GM23338 (cell line): ENCODE results near the gene KCNIP3. TPM values are rescaled to one million over a fixed set of nuclear protein-coding genes. Genes with fewer than 3 reads are reported as not detected.

ENCODE experiments used
- ATAC-seq: fragments of 200-7000 bp; cut with Tn5 transposase; 3 replicates; pipeline ENCODE4 v1.9.1; 2020
- DNase-seq: peaks from one replicate; pipeline ENCODE4 v3.0.0-alpha.2; 2015; ENCODE audit warnings: low spot score
- H2AFZ ChIP-seq: fragments of 200-600 bp; sonication (generic); 2 replicates; pipeline ENCODE4 v1.8.0; 2016; ENCODE audit warnings: antibody characterized with exemption, mild to moderate bottlenecking, moderate library complexity
- H3F3A ChIP-seq: fragments of 200-600 bp; sonication (generic); replicated peaks from 2 replicates; pipeline ENCODE4 v1.8.0; 2017; ENCODE audit warnings: antibody characterized with exemption, mixed run types, low read depth
- H3K27ac ChIP-seq: fragments of 200-600 bp; sonication (generic); 2 replicates; pipeline ENCODE4 v1.6.1; 2016; ENCODE audit warnings: low read depth
- H3K27me3 ChIP-seq: fragments of 200-600 bp; sonication (generic); 2 replicates; pipeline ENCODE4 v1.8.0; 2016; ENCODE audit warnings: mild to moderate bottlenecking, mixed run types, moderate library complexity; ENCODE audit not compliant: insufficient read depth
- H3K36me3 ChIP-seq: fragments of 200-600 bp; sonication (generic); 2 replicates; pipeline ENCODE4 v1.8.0; 2016; ENCODE audit warnings: mild to moderate bottlenecking; ENCODE audit not compliant: insufficient read depth
- H3K4me1 ChIP-seq: fragments of 200-600 bp; sonication (generic); 2 replicates; pipeline ENCODE4 v1.8.0; 2016; ENCODE audit warnings: mild to moderate bottlenecking, moderate library complexity; ENCODE audit not compliant: insufficient read depth
- H3K4me2 ChIP-seq: fragments of 200-600 bp; sonication (generic); 2 replicates; pipeline ENCODE4 v1.7.1; 2017; ENCODE audit warnings: mixed run types
- H3K4me3 ChIP-seq: fragments of 200-600 bp; sonication (generic); 2 replicates; pipeline ENCODE4 v1.6.1; 2016; ENCODE audit warnings: mixed run types
- H3K79me2 ChIP-seq: fragments of 200-600 bp; sonication (generic); replicated peaks from 2 replicates; pipeline ENCODE4 v1.8.0; 2017; ENCODE audit warnings: mild to moderate bottlenecking; ENCODE audit not compliant: insufficient read depth
- H3K9me2 ChIP-seq: fragments of 200-600 bp; sonication (generic); 2 replicates; pipeline ENCODE4 v1.8.0; 2017; ENCODE audit not compliant: insufficient read depth
- H4K20me1 ChIP-seq: fragments of 200-600 bp; sonication (generic); replicated peaks from 2 replicates; pipeline ENCODE4 v1.8.0; 2017; ENCODE audit warnings: mild to moderate bottlenecking; ENCODE audit not compliant: insufficient read depth
- H3K27ac Mint-ChIP-seq: 2 replicates; pipeline ENCODE4 v1.8.0; 2020; ENCODE audit warnings: inconsistent platforms, mild to moderate bottlenecking, moderate library complexity, mixed read lengths
- H3K27me3 Mint-ChIP-seq: 3 replicates; pipeline ENCODE4 v1.8.0; 2022; ENCODE audit warnings: low read depth, mild to moderate bottlenecking, moderate library complexity, mixed read lengths, inconsistent platforms; ENCODE audit not compliant: insufficient read depth, poor library complexity
- H3K36me3 Mint-ChIP-seq: 3 replicates; pipeline ENCODE4 v1.8.0; 2021; ENCODE audit warnings: low read depth, mild to moderate bottlenecking, inconsistent platforms, moderate library complexity, mixed read lengths
- H3K4me1 Mint-ChIP-seq: 3 replicates; pipeline ENCODE4 v1.8.0; 2020; ENCODE audit warnings: mild to moderate bottlenecking, inconsistent platforms, mixed read lengths
- H3K4me3 Mint-ChIP-seq: 3 replicates; pipeline ENCODE4 v1.8.0; 2021; ENCODE audit warnings: moderate library complexity, mild to moderate bottlenecking, inconsistent platforms, mixed read lengths
- H3K9me3 Mint-ChIP-seq: 3 replicates; pipeline ENCODE4 v1.8.0; 2020; ENCODE audit warnings: moderate library complexity, mild to moderate bottlenecking, inconsistent platforms, mixed read lengths
- CREB1 ChIP-seq: fragments of 250-450 bp; sonication (Bioruptor Pico); IDR thresholded peaks from 2 replicates; pipeline ENCODE4 v1.5.0; 2020; ENCODE audit warnings: low read depth, mild to moderate bottlenecking, moderate library complexity
- CTCF ChIP-seq, 2 experiments: fragments of 200-600 bp in 1 of 2; sonication (generic) in 1 of 2; conservative IDR thresholded peaks; 2 replicates each; pipeline versions ENCODE4 v1.5.1 to v1.6.1; 2016 to 2017; ENCODE audit warnings: antibody characterized with exemption in 2 of 2, low read depth in 2 of 2, mild to moderate bottlenecking in 2 of 2, moderate library complexity in 1 of 2
- ETS1 ChIP-seq: IDR thresholded peaks from 2 replicates; pipeline ENCODE4 v1.6.1; 2016; ENCODE audit warnings: antibody characterized with exemption
- EZH2 ChIP-seq: fragments of 200-600 bp; sonication (generic); IDR thresholded peaks from one replicate; pipeline ENCODE4 v1.8.0; 2017; ENCODE audit warnings: antibody characterized with exemption, mild to moderate bottlenecking, low read depth; ENCODE audit not compliant: unreplicated experiment
- EZH2phosphoT487 ChIP-seq: fragments of 200-600 bp; sonication (generic); IDR thresholded peaks from one replicate; pipeline ENCODE4 v1.8.1; 2018; ENCODE audit warnings: antibody characterized with exemption; ENCODE audit not compliant: unreplicated experiment
- JUNB ChIP-seq: IDR thresholded peaks from one replicate; pipeline ENCODE4 v1.6.1; 2016; ENCODE audit warnings: antibody characterized with exemption; ENCODE audit not compliant: unreplicated experiment
- NANOG ChIP-seq: IDR thresholded peaks from 2 replicates; pipeline ENCODE4 v1.6.1; 2016; ENCODE audit warnings: antibody characterized with exemption, borderline replicate concordance
- POLR2AphosphoS5 ChIP-seq: IDR thresholded peaks from 2 replicates; pipeline ENCODE4 v1.6.1; 2016; ENCODE audit warnings: antibody characterized with exemption, low read depth
- REST ChIP-seq: IDR thresholded peaks from one replicate; pipeline ENCODE4 v1.6.1; 2018; ENCODE audit warnings: antibody characterized with exemption; ENCODE audit not compliant: unreplicated experiment
- STAT1 ChIP-seq: IDR thresholded peaks from one replicate; pipeline ENCODE4 v1.6.1; 2016; ENCODE audit warnings: antibody characterized with exemption; ENCODE audit not compliant: unreplicated experiment
- ZNF114 ChIP-seq: fragments of 250-450 bp; sonication (Bioruptor Pico); IDR thresholded peaks from 2 replicates; pipeline ENCODE4 v1.5.0; 2020; ENCODE audit warnings: mild to moderate bottlenecking, moderate library complexity
- ZNF331 ChIP-seq: fragments of 250-450 bp; sonication (Bioruptor Pico); IDR thresholded peaks from 2 replicates; pipeline ENCODE4 v1.5.0; 2020; ENCODE audit warnings: low read depth, mild to moderate bottlenecking, moderate library complexity
- ZNF462 ChIP-seq: fragments of 250-450 bp; sonication (Bioruptor Pico); IDR thresholded peaks from 2 replicates; pipeline ENCODE4 v1.5.0; 2020; ENCODE audit warnings: mild to moderate bottlenecking, moderate library complexity
- polyA plus RNA-seq: library from polyadenylated mRNA; unstranded; fragments of >200 nt; fragmentation: Nextera tagmentation; extraction: Ambion mirVana; gene quantifications from 2 replicates; pipeline ENCODE4 v1.2.1, GENCODE V29; 2016
- total RNA-seq: library from RNA; depleted of rRNA; stranded (reverse); fragments of >200 nt; shearing (Covaris generic); gene quantifications from 2 replicates; pipeline ENCODE4 v1.2.3, GENCODE V29; 2014

Gene KCNIP3
- total and polyA plus RNA-seq, 2 experiments from 2014 or later: 0.32 to 0.83 TPM

GRCh38 chr2:95359501-95359930 lies 62.4 kb downstream of the KCNIP3 start:
- Histone ChIP-seq H3K27me3 (no peaks in the 10 kb centered on the region), H3K27ac (no peak overlapping the region), H3F3A (no peaks in the 10 kb centered on the region), H3K4me1 (no peaks in the 10 kb centered on the region), H2AFZ (no peak overlapping the region), H3K79me2 (no peaks in the 10 kb centered on the region), H3K36me3 (no peaks in the 10 kb centered on the region), H3K4me3 (no peak overlapping the region), H3K4me2 (no peak overlapping the region), H4K20me1 (no peaks in the 10 kb centered on the region), H3K9me2 (no peaks in the 10 kb centered on the region)
- DNase-seq (no peak), ATAC-seq (no peak)
- H3K4me1 Mint-ChIP-seq: 0 out of 3 replicates have a peak, but pooled peaks cover 3% of the 10 kb centered on the region
- H3K36me3 Mint-ChIP-seq: no peaks in the 10 kb centered on the region; the same call in 2 of the 3 replicates
- no peak for TF ChIP-seq JUNB
- TF ChIP-seq ZNF331 (CRISPR knock-in tag): no peak
- no peak for TF ChIP-seq ZNF114 (CRISPR knock-in tag)
- TF ChIP-seq STAT1: no peak
- no peak for TF ChIP-seq CREB1 (CRISPR knock-in tag)
- TF ChIP-seq ZNF462 (CRISPR knock-in tag): no peak
- TF ChIP-seq POLR2AphosphoS5: no peak
- no peak for TF ChIP-seq NANOG
- TF ChIP-seq EZH2: no peak
- TF ChIP-seq REST: no peak
- no peak for TF ChIP-seq EZH2phosphoT487
- no peak for TF ChIP-seq ETS1
- no peak for TF ChIP-seq CTCF (conservative IDR thresholded peaks at IDR 0.05; ENCODE audit: low read depth in 2 of 2)
- H3K9me3 Mint-ChIP-seq: peaks cover 12% of the 10 kb centered on the region
- no peaks in the 10 kb centered on the region for H3K27me3 Mint-ChIP-seq
- H3K27ac Mint-ChIP-seq: no peak overlapping the region
- H3K4me3 Mint-ChIP-seq: no peak overlapping the region
